T-helper 1 cell treated with Interleukin-12 subunit alpha and Interleukin-12 subunit beta and Interleukin-4 antibody, amounts not matched to agents 30 μg/mL and 1 μg/mL, for 36 hours (primary cell): ENCODE data around the gene ENTPD8.
"Not testable (repeated sequence)": the region's sequence is repeated elsewhere in the genome, so short reads cannot be mapped to it uniquely, and the experiment has no call there.

Experiments used
- H3K27ac Mint-ChIP-seq: one replicate; pipeline ENCODE4 v1.8.0; 2021; ENCODE audit warnings: mild to moderate bottlenecking, mixed read lengths
- H3K27me3 Mint-ChIP-seq: one replicate; pipeline ENCODE4 v1.8.0; 2021; ENCODE audit warnings: low read depth, mixed read lengths
- H3K36me3 Mint-ChIP-seq: one replicate; pipeline ENCODE4 v1.8.0; 2021; ENCODE audit warnings: low read depth, mixed read lengths
- H3K4me1 Mint-ChIP-seq: one replicate; pipeline ENCODE4 v1.8.0; 2021; ENCODE audit warnings: low read depth, mixed read lengths
- H3K4me3 Mint-ChIP-seq: one replicate; pipeline ENCODE4 v1.8.0; 2021; ENCODE audit warnings: mild to moderate bottlenecking, moderate library complexity, mixed read lengths
- H3K9me3 Mint-ChIP-seq: one replicate; pipeline ENCODE4 v1.8.0; 2021; ENCODE audit warnings: mixed read lengths

ENTPD8 gene

GRCh38 chr9:137387114-137387890 is 53.9 kb downstream of the ENTPD8 start:
- H3K27me3 Mint-ChIP-seq, result no peaks in the 10 kb centered on the region
- no peak overlapping the region for H3K4me3 Mint-ChIP-seq
- H3K4me1 Mint-ChIP-seq, result no peaks in the 10 kb centered on the region
- no peaks in the 10 kb centered on the region for H3K9me3 Mint-ChIP-seq
- H3K27ac Mint-ChIP-seq, result peak overlapping the region; percentile 20
- H3K36me3 Mint-ChIP-seq, result no peaks in the 10 kb centered on the region

DNA sequence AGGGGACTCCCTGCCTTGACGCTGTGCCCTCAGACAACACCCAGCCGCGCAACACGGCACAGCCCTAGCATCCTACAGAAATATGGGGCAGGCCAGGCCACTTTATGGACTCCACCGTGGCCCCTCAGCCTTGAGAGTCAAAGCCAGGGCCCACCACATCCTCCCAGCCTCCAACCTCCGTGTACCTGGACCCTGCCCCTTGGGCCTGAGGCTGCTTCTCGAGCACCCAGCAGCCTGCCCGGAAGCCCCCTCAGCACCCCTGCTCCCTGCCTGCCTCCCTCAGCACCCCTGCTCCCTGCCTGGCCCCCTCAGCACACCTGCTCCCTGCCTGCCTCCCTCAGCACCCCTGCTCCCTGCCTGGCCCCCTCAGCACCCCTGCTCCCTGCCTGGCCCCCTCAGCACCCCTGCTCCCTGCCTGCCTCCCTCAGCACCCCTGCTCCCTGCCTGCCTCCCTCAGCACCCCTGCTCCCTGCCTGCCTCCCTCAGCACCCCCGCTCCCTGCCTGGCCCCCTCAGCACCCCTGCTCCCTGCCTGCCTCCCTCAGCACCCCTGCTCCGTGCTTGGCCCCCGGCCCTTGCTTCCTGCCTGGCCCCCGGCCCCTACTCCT is 54.5 kb downstream of the ENTPD8 start:
- not testable (repeated sequence) for H3K4me3 Mint-ChIP-seq, H3K9me3 Mint-ChIP-seq, H3K27ac Mint-ChIP-seq

GRCh38 chr9:137385061-137385655 is 56.0 kb downstream of the ENTPD8 start:
- Mint-ChIP-seq H3K27ac (no peak overlapping the region), H3K27me3 (no peaks in the 10 kb centered on the region), H3K4me1 (no peaks in the 10 kb centered on the region), H3K36me3 (no peaks in the 10 kb centered on the region), H3K4me3 (no peak overlapping the region), H3K9me3 (no peaks in the 10 kb centered on the region)

More for the DNA sequence above, 54.5 kb downstream of the ENTPD8 start:
- not testable (repeated sequence) for H3K27me3 Mint-ChIP-seq, H3K4me1 Mint-ChIP-seq, H3K36me3 Mint-ChIP-seq
